Measurements from ENCODE around the gene PRKCG. TPM values are rescaled to one million over a fixed set of nuclear protein-coding genes. Genes with fewer than 3 reads are reported as not detected.

The PRKCG gene
- total and polyA plus RNA-seq, 8 donors: 0.16 to 2.2 (median 0.28) TPM; not detected in 1

- no peak overlapping the region for H3K27ac ChIP-seq
- H3K27me3 ChIP-seq: peaks cover 0 to 15% (median 0%) of the 10 kb centered on the region in 4 donors
- no peak overlapping the region for H3K4me3 ChIP-seq
- ATAC-seq (no peak), DNase-seq (no peak), FAIRE-seq (no peak)
- intact Hi-C loops (cut with DNase I): no loop called here
- H3K4me1 ChIP-seq: no peaks in the 10 kb centered on the region
- TF ChIP-seq CTCF (IDR thresholded peaks at IDR 0.05): no peak
- no peaks in the 10 kb centered on the region for H3K9me3 ChIP-seq
- WGBS, 2 donors: 60 to 72% methylated on average over 23 of the region's 23 CpGs
- H3K36me3 ChIP-seq: no peaks in the 10 kb centered on the region
Measured at GRCh38 chr19:53892301-53892980, 10.4 kb downstream of the PRKCG start.

GRCh38 chr19:53892981-53893325 lies 11.0 kb downstream of the PRKCG start:
- no peak for TF ChIP-seq CTCF (IDR thresholded peaks at IDR 0.05)
- FAIRE-seq (no peak), DNase-seq (no peak), ATAC-seq (peak in 1 of 4 donors; percentile 15)
- 49 to 62% methylated on average over 8 of the region's 8 CpGs for WGBS, 2 donors
- intact Hi-C loops (cut with DNase I): no loop called here
- Histone ChIP-seq H3K27me3 (peaks cover 0 to 15% (median 0%) of the 10 kb centered on the region in 4 donors), H3K36me3 (no peaks in the 10 kb centered on the region), H3K4me3 (no peak overlapping the region), H3K27ac (no peak overlapping the region), H3K9me3 (no peaks in the 10 kb centered on the region), H3K4me1 (no peaks in the 10 kb centered on the region)

GRCh38 chr19:53894707-53895106 lies 12.7 kb downstream of the PRKCG start:
- no peak for DNase-seq
- no peaks in the 10 kb centered on the region for H3K4me1 ChIP-seq
- WGBS, 2 donors: 55 to 71% methylated on average over 9 of the region's 9 CpGs
- no peak for ATAC-seq
- no peak for TF ChIP-seq CTCF (IDR thresholded peaks at IDR 0.05)
- no peak overlapping the region for H3K27ac ChIP-seq
- intact Hi-C loops (cut with DNase I): no loop called here
- peaks cover 0 to 15% (median 0%) of the 10 kb centered on the region in 4 donors for H3K27me3 ChIP-seq
- FAIRE-seq: no peak
- H3K36me3 ChIP-seq: no peaks in the 10 kb centered on the region
- H3K4me3 ChIP-seq: no peak overlapping the region
- no peaks in the 10 kb centered on the region for H3K9me3 ChIP-seq

- H3K4me1 ChIP-seq: no peaks in the 10 kb centered on the region
- H3K36me3 ChIP-seq: no peaks in the 10 kb centered on the region
- TF ChIP-seq CTCF (IDR thresholded peaks at IDR 0.05): no peak
- ATAC-seq (no peak), FAIRE-seq (no peak), DNase-seq (no peak)
- H3K27ac ChIP-seq: no peak overlapping the region
- no peak overlapping the region for H3K4me3 ChIP-seq
- H3K9me3 ChIP-seq: no peaks in the 10 kb centered on the region
- WGBS, 2 donors: 25 to 27% methylated on average over 4 of the region's 4 CpGs
- peaks cover 0 to 8% (median 0%) of the 10 kb centered on the region in 4 donors for H3K27me3 ChIP-seq
- intact Hi-C loops (cut with DNase I): no loop called here
Measured at GRCh38 chr19:53896682-53897081, 14.7 kb downstream of the PRKCG start.

DNA sequence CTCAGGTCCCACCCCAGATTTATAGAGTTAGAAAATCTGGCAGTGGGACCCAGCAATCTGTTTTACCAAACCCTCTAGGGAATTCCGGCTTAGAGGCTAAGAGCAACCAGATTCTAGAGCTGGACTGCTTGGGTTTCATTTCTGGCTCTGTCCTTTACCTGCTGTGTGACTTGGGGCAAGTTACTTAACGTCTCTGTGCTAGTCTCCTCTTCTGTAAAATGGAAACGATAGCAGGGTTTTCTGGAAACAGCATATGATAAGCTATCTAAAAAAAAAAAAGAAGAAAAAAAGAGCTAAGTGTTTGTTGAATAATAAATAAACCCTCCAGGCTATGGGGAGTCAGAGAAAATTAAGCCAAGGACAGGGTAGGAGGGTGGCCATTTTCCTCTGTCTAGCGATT lies 15.5 kb downstream of the PRKCG start:
- no peak for FAIRE-seq
- H3K27me3 ChIP-seq: peaks cover 0 to 11% (median 0%) of the 10 kb centered on the region in 4 donors

More for the DNA sequence above, 15.5 kb downstream of the PRKCG start:
- 33 to 39% methylated on average over 4 of the region's 4 CpGs for WGBS, 2 donors
- no peak for ATAC-seq
- Histone ChIP-seq H3K9me3 (no peaks in the 10 kb centered on the region), H3K4me3 (no peak overlapping the region), H3K36me3 (no peaks in the 10 kb centered on the region), H3K4me1 (no peaks in the 10 kb centered on the region), H3K27ac (no peak overlapping the region)
- no peak for DNase-seq
- TF ChIP-seq CTCF (IDR thresholded peaks at IDR 0.05): no peak
- intact Hi-C loops (cut with DNase I): no loop called here

Data from pancreas (tissue), 10 donors.